Gastroesophageal sphincter (tissue), 2 donors: ENCODE measurements around the gene PIWIL4.

Experiments used
- EP300 ChIP-seq: sonication (generic); formaldehyde crosslinking; IDR thresholded peaks from one replicate; pipeline ENCODE4 v1.6.1; 2017; ENCODE audit warnings: antibody characterized with exemption, mild to moderate bottlenecking
- POLR2A ChIP-seq, 2 donors: fragments of 450-650 bp; IDR thresholded peaks; one replicate each; pipeline ENCODE4 v1.6.1; 2017; ENCODE audit warnings: antibody characterized with exemption in 2 of 2, mild to moderate bottlenecking in 2 of 2, moderate library complexity in 1 of 2

DNA sequence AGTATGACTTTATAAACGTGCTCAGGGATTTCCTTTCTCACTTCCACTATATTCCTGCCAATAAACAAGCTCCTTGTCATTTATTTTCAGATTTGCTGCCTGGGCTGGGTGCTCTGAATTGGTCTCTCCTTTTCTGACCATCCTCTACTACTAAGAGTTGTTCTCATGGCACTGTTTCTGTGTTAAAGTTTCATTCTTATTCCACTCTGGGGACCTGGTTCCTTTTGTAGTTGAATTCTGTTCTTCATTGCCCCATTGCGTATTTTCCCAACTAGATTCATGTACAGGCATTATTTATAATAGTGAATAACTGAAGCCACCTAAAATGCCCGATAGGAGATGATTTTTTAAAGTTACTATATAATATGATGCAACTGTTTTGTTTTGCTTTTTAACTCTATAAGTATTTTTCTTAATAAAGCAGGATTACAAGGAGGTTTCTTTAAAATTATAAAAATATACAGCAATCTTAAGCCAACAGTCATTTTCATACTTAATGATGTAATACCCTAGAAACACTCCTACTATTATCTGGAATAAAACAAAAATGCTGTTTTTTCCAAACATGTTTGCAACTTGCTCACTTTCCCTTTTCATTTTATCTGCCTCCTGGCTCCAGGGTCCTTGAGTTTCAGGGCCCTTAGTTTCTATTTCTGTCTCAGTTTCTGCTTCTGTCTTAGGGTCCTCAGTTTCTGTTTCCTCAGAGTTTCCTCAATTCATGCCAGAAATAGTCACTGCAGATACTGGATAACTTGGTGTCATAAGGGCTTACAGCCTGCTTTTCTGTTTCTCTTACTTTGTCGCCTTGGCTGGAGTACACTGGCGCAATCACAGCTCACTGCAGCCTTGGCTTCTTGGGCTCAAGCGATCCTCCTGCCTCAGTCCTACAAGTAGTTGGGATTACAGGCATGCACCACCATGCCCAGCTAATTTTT lies 33.2 kb upstream of the PIWIL4 start:
- TF ChIP-seq POLR2A (IDR thresholded peaks at IDR 0.05) (no peak), EP300 (no peak)
